ENCODE results near the gene GLRX. TPM values are rescaled to one million over a fixed set of nuclear protein-coding genes. Genes with fewer than 3 reads are reported as not detected.

The GLRX gene
- total and polyA plus RNA-seq, 2 of the 13 experiments (the other 11 are each of a cell fraction or from before 2014, with no cell fraction given) = 63.8 to 499 TPM

- TF ChIP-seq, protein P1, sequence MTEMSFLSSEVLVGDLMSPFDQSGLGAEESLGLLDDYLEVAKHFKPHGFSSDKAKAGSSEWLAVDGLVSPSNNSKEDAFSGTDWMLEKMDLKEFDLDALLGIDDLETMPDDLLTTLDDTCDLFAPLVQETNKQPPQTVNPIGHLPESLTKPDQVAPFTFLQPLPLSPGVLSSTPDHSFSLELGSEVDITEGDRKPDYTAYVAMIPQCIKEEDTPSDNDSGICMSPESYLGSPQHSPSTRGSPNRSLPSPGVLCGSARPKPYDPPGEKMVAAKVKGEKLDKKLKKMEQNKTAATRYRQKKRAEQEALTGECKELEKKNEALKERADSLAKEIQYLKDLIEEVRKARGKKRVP (CRISPR knock-in tag; IDR thresholded peaks at IDR 0.05) = no peak
- TF ChIP-seq PITX1 (CRISPR knock-in tag; IDR thresholded peaks at IDR 0.05) (no peak), MAFK (conservative IDR thresholded peaks at IDR 0.05 in 1 of 2, IDR thresholded peaks at IDR 0.05 in 1 of 2; ENCODE audit: low read length in 2 of 2) (peak; percentile 86 to 90), STAG1 (CRISPR knock-in tag; IDR thresholded peaks at IDR 0.05) (no peak)
Measured at GRCh38 chr5:95773335-95774059, 49.0 kb downstream of the GLRX start (continued).

DNA sequence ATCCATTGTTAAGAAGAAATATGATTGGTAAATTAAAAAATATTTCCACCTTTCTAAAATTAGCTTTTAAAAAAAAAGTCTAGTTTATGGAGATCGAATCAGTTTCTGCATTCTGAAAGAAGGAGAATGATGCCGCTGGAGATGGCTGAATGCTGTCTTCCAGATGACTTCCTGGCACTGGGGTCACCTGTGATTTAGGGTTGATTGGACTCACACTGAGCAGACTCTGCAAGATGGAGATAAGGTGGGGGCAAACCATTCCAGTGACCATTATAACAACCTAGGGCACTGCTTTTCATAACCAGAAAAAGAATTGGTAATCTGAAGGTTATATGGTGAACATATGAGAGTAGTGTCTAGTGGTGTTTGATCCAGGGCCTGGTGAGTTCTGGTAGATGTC, 50.6 kb downstream of the GLRX start:
- Histone ChIP-seq H2AFZ (ENCODE audit: low read length) (no peak overlapping the region), H4K20me1 (ENCODE audit: insufficient read depth, low read length) (no peaks in the 10 kb centered on the region), H3K27me3 (ENCODE audit: control insufficient read depth in 1 of 2, insufficient read depth in 2 of 2, low read length in 2 of 2) (no peaks in the 10 kb centered on the region), H3K27ac (ENCODE audit: extremely low read length, insufficient read depth, low read length) (no peak overlapping the region), H3K9ac (ENCODE audit: insufficient read depth, low read depth, low read length) (no peak overlapping the region), H3K4me2 (ENCODE audit: low read depth, low read length) (no peak overlapping the region), H3K36me3 (replicated peaks in 1 of 2; ENCODE audit: control insufficient read depth in 1 of 2, insufficient read depth in 2 of 2, low read length in 2 of 2) (peaks cover 0 to 13% of the 10 kb centered on the region in 2 experiments; a peak in 2 of 5 replicates), H3K4me3 (replicated peaks in 1 of 3; ENCODE audit: insufficient read depth in 1 of 3, low read depth in 2 of 3, low read length in 3 of 3) (no peak overlapping the region), H3K4me1 (ENCODE audit: insufficient read depth, low read length) (peaks cover 26% of the 10 kb centered on the region), H3K79me2 (ENCODE audit: insufficient read depth, low read length) (no peaks in the 10 kb centered on the region), H3K9me3 (ENCODE audit: low read length) (no peaks in the 10 kb centered on the region)
- POLR2A ChIA-PET = interaction anchor here (1.1 to 4.4 kb wide), 7 partner anchors 10 to 125 kb away, joined by 4 to 16 read pairs (median 7); partner anchors contain the start of genes GLRX, RFESD and RHOBTB3
- DNase-seq (ENCODE audit: low spot score) (no peak), FAIRE-seq (no peak), ATAC-seq (no peak)
- TF ChIP-seq ZNF737 (CRISPR knock-in tag; IDR thresholded peaks at IDR 0.05; ENCODE audit: borderline replicate concordance) (no peak), ZNF773 (CRISPR knock-in tag; IDR thresholded peaks at IDR 0.05; ENCODE audit: borderline replicate concordance) (no peak), ESRRA (CRISPR knock-in tag; IDR thresholded peaks at IDR 0.05; ENCODE audit: low read depth) (no peak), ZNF597 (CRISPR knock-in tag; IDR thresholded peaks at IDR 0.05) (no peak), ZBTB21 (CRISPR knock-in tag; IDR thresholded peaks at IDR 0.05) (no peak), REPIN1 (CRISPR knock-in tag; IDR thresholded peaks at IDR 0.05; ENCODE audit: borderline replicate concordance, low read depth) (no peak), ZNF101 (CRISPR knock-in tag; IDR thresholded peaks at IDR 0.05; ENCODE audit: borderline replicate concordance, low read depth) (no peak), ZNF121 (CRISPR knock-in tag; IDR thresholded peaks at IDR 0.05) (no peak), ZNF225 (CRISPR knock-in tag; IDR thresholded peaks at IDR 0.05) (no peak), ZNF672 (CRISPR knock-in tag; IDR thresholded peaks at IDR 0.05) (no peak), ZNF562 (CRISPR knock-in tag; IDR thresholded peaks at IDR 0.05; ENCODE audit: borderline replicate concordance) (no peak)
- TF ChIP-seq, protein P2, sequence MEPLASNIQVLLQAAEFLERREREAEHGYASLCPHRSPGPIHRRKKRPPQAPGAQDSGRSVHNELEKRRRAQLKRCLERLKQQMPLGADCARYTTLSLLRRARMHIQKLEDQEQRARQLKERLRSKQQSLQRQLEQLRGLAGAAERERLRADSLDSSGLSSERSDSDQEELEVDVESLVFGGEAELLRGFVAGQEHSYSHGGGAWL (CRISPR knock-in tag; IDR thresholded peaks at IDR 0.05) = no peak
- TF ChIP-seq, protein P3, sequence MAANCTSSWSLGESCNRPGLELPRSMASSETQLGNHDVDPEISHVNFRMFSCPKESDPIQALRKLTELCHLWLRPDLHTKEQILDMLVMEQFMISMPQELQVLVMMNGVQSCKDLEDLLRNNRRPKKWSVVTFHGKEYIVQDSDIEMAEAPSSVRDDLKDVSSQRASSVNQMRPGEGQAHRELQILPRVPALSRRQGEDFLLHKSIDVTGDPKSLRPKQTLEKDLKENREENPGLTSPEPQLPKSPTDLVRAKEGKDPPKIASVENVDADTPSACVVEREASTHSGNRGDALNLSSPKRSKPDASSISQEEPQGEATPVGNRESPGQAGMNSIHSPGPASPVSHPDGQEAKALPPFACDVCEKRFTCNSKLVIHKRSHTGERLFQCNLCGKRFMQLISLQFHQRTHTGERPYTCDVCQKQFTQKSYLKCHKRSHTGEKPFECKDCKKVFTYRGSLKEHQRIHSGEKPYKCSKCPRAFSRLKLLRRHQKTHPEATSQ (CRISPR knock-in tag; IDR thresholded peaks at IDR 0.05; ENCODE audit: borderline replicate concordance) = no peak
- intact Hi-C loops (cut with micrococcal nuclease; ENCODE audit: unreplicated experiment) (no loop called here), in situ Hi-C loops (cut with HindIII; ENCODE audit: extremely low pct_ligation_motif_present, low pct_unique_long_range_greater_than_20kb) (no loop called here)
- WGBS (ENCODE audit: low lambda C conversion rate) = 92% methylated on average over 2 of the region's 2 CpGs
- no TSS peak for BruUV-seq (replicated peaks)
- CTCF ChIA-PET (ENCODE audit: low intra/inter-chr PET ratio, low total read pairs) = no interaction called here

Measured in HepG2 (cell line).